Femur (tissue), 1 donor: ENCODE measurements around the gene NHERF1.

Source experiments
- DNase-seq: peaks from one replicate; pipeline ENCODE4 v3.0.0-alpha.2; 2017

The NHERF1 gene

DNA sequence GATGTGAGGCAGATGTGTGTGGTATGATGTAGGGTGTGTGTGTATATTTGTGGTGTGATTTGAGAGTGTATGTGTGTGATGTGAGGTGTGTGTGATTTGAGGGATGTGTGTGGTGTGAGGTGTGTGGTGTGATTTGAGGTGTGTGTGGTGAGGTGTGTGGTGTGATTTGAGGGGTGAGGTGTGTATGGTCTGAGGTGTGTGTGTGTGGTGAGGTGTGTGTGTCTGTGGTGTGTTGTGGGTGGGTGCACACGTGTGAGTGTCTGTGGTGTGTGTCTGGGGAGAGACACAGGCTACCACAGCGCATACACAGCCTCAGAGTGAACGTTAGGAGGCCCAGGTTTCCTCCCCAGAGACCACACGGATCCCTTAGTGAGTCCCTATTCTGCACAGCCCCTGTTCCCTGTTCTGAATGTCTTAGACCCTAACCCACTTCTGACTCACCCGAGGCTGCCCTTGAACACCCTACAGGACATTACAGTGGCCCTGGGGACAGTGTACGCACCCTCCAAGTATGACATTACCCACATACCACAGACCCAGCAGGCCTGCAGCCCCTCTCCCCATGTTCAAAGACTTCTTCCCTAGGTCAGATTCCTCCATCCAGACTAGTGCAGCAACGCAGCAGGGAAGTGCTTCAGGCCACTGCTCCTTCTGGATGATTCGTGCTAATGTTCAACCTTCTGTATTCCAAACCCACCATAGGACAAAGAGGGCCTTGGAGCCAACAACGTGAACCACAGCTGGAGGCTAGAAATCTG lies 14.9 kb upstream of the NHERF1 start:
- DNase-seq: no peak

DNA sequence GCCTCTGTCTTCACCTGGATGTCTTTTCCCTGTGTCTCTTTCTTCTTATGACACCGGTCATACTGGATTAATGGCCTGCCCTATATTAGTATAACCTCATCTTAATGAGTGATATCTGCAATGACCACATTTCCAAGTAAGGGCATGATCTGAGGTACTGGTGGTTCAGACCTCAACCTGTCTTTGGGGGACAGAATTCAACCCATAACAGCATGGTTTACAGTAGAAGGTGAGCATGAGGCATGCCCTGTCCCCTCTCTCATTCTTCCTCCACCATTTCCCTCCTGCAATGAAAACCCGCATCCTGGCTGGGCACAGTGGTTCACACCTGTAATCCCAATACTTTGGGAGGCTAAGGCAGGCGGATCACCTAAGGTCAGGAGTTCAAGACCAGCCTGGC lies 14.2 kb upstream of the NHERF1 start:
- DNase-seq: no peak

DNA sequence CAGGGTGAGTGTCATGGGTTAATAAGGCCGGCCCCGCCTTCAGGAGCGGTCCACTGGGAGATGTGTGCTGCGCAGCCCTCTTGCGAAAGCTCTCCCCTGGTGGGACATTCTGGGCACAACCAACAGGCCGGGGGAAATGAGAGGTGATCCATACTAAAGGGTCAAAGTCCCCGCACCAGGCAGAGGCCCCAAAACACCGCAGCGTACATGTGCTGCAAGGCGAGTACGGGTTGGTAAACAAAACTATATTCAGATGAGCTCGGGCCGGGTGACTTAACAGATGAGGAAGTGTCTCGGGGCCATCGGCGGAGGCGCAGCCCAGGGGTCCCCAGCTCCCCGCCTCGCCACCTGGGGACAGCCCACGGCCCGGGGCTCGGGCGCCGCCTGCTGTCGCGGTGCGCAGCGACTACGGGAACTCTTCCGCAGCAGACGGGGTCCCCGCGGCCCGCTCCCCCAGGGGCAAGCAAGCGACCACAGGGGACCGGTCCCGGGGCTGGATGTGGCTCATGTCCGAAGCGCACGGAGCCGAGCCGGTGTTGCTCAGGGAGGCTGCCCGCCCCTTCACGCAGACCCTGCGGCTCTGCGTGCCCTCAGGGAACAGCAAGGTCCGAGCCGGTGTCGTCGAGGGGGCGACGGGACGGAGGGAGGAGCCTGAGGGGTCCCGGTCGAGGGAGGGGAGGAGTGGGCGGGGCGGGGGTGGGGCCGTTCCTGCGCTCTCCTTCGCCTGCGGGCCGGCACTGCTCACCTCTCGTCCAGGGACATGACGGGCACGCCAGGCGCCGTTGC lies 11.7 kb upstream of the NHERF1 start, which contains the start of gene RAB37:
Gene RAB37 (plus strand): TSS at position 744 of the 786 bp plus-strand sequence. CDS start 17 bp downstream, at position 761.
- DNase-seq: no peak

DNA sequence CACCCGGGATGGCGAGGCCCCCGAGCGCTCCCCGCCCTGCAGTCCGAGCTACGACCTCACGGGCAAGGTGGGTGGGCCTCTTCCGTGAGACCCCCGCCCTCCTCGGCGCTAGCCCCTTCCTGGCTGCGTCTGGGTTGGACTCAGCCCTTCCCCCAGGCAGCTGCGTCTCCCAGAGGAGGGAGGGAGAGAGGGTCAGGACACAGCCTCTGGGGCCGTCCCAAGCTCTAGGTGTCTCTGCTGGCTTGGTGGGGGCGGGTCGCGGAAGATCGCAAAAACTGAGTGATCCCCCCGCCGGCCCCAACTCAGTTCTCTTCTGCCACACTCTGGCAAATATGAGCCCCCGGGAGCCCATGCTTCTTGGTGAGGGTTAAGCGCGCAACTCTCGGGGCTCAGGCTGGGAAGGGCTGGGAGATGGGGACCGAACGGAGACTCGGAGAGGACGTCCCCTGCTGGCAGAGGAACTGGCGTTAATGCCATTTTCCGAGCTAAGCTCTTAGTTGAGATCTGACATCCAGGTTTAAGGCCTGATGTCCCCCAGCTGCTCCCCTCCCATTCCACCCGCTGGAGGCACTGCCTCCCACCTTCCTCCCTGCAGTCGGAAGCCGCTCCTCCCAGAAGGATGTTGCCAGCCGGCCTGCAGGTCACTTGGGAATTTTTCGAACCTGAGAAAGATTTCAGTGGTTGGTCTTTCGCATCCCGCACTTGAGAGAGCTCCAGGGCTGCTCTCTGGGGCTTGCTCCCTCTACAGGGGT lies 11.0 kb upstream of the NHERF1 start:
- no peak for DNase-seq

DNA sequence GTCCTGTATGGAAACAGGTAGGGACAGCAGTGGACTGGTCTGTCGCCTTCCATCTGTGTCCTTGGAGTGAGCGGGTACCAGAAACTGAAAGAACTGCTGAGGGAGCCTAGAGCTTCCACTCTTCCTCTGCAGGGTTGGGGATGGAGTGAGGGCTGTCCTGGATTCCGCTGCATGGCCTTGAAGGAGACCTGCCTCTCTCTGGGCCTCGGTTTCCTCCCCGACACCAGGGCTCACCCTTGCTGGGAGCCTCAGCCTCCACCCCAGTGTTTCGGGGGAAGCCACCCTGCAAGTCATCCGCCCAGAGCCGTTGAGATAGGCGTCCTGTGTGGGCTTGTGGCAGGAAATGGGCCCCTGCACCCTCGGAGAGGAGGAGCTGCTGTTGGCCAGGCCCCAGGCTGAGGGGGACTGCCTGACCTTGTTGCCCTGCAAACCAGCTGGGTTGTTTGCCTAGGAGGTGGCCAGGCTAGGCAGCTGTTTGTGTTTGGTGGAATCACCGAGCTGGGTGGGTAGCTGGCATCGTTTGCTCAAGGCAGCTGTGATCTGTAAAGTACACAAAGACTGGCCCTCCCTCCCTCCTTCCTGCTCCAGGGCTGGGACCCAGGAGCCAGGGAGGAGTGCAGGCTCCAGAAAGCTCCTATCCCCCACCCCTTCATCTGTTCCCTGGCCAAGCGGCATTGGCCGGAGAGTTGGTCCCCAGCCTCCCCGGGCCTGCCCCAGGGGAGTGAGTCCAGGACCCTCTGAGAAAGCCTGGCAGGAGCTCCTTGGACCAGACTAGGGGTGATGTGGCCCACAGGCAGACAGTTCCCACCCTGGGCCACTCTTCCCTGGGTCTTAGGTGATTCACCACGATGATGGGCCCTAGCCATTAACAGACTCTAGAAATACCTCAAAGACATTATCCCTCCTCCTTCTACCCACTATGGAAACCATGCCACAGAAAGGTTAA lies 10.1 kb upstream of the NHERF1 start:
- DNase-seq: peak; percentile 65

DNA sequence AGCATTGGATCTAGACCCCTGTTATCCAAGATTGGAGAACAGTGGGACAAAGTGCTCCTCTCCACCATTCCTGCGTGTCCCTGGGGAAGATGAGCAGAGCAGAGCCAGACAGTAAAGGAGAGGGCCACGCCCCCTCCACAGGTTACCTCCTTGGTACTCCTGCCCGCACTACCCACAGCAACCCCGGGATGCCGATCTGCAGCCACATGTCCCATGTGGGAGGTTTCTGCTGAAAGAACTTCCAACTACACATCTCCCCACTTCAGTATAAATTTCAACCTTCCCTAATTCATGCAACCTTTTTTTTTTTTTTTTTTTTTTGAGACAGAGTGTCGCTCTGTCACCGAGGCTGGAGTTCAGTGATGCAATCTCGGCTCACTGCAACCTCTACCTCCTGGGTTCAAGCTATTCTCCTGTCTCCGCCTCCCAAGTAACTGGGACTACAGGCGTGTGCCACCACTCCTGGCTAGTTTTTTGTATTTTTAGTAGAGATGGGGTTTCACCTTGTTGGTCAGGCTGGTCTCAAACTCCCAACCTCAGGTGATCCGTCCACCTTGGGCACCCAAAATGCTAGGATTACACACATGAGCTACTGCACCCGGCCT lies 9.1 kb upstream of the NHERF1 start:
- DNase-seq: no peak

DNA sequence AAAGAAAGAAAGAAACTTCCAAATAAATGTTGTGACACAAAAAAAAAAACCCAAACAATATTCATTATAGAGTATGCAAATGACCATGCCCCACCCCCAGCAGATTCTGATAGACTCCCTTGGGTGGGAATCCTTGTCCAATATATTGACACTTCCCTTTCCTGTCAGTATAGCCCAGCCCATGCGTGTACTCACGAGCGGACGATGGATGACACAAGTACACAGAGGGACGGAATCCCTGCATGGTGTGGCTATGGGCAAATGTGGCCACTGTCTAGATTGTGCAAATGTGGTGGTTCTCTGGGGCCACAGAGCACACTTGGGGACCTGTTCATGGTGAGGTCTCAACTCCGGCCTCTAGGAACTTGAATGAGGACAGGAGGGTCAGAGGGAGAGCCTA lies 8.3 kb upstream of the NHERF1 start:
- DNase-seq: no peak

DNA sequence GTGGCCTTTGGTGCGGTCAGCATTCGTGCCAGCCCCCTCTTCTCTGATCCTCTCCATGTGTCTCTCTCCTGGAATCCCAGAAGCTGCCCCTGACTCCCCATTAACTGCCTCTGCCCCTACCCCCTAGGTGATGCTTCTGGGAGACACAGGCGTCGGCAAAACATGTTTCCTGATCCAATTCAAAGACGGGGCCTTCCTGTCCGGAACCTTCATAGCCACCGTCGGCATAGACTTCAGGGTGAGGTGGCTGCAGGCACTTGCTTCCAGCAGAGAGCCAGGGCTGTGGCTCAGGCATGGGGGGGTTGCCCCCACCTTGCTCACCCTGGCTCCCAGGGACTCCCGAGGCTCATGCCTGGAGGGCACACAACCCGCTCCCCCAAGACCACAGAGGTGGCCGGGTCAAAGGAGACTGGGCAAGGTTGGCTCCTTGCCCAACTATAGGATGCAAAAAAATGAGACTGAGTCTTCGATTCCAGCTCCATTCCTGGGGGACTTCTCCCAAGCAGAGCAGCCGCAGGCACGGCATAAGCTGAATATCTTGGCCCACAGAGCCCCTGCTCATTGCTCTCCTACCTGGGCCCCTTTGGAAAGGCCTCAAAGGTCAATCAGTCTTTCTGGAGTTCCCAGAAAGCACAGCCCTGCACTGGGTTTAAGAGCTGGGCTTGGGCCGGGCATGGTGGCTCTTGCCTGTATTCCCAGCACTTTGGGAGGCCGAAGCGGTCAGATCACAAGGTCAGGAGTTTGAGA lies 7.6 kb upstream of the NHERF1 start:
- DNase-seq: no peak

DNA sequence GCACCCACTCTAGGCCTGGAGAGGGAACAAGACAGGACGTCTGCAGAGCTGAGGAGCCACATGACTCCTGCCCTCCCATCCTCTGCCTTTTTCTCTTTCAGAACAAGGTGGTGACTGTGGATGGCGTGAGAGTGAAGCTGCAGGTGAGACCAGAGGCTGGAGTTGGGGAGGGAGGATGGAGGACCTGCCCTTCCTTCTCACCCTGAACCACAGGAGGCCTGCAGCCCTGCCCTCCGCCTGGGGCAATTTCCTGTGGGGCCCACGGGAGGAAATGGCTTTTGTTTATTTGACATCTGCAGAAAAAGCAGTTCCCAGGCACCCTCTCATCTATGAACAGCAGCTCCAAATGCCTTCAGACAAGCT lies 6.3 kb upstream of the NHERF1 start:
- no peak for DNase-seq

DNA sequence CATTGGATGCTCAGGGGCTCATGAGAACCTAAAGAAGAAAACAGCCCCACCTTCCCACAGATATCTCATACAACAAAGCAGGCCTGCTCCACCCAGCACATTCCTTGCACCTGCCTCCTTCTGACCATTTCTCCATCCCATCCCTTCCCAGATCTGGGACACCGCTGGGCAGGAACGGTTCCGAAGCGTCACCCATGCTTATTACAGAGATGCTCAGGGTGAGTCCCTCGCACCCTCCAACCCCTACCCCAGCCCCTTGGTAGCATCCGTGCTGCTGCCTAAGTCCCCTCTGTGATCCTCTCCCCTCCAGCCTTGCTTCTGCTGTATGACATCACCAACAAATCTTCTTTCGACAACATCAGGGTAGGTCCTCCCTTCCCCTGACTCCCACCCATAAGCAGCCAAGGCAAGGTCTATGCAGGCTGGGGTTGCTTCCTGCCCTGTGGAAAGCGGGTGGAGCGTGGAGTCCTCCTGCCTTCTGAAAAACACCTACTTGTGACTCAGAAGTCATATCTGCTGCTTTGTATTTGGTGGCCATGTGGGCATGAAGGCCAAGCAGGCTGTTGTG lies 5.4 kb upstream of the NHERF1 start:
- DNase-seq: no peak

DNA sequence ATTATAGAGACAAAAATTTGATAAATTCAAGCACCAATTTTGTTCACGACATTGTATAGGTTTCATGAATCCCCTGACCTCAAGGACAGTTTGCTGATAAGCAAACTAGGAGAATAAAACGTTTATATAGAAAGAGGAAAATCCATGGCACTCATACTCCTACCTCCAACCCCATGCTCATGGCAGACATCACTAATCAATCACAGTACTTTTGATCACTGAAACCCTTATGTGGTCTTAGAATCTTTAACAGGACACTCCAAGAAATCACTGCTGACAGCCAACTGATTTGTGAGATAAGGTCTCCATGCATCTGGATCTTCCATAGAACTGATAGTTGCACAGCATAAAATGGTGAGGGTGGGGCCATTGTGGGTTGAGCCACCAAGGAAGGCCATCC lies 4.7 kb upstream of the NHERF1 start:
- DNase-seq: no peak

DNA sequence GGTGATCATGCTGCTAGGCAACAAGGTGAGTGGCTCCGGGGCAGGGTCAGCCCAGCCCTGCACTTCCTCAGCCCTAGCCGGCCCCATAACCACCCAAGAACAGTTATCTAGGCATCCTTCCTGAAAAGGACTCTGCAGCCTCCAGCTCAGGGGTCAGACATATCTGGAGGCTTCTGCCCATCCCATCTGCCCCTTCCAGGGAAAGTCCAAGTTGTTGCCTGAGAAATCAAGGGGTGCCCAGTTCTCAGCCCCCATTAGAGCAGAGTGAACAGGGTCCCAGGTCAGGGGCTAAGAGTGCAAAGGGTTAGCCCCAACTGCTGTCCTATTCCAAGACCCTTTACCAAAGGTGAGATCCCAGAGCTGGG lies 4.1 kb upstream of the NHERF1 start:
- DNase-seq: no peak

DNA sequence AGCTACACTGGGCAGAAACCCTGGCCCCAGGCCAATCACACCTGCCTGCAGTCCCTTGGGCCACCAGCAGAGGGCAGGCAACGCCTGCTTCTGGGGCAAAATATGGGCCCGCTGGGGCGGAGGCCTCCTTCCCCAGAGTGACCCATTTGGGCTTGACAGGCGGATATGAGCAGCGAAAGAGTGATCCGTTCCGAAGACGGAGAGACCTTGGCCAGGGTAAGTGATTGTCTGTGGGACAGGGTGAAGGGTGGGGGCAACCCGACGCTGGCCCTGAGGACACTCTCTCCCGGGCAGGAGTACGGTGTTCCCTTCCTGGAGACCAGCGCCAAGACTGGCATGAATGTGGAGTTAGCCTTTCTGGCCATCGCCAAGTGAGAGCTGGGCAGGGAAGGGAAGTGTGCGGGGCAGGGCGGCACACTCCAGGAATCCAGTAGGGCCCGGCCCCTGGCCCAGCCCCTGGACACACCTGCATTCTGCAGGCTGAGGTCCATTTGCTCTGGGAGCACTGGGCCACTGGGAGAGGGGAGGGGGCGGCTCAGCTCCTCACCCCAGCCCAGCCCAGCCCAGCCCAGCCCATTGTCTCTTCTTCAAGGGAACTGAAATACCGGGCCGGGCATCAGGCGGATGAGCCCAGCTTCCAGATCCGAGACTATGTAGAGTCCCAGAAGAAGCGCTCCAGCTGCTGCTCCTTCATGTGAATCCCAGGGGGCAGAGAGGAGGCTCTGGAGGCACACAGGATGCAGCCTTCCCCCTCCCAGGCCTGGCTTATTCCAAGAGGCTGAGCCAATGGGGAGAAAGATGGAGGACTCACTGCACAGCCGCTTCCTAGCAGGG lies 3.5 kb upstream of the NHERF1 start:
- peak; percentile 79 for DNase-seq

DNA sequence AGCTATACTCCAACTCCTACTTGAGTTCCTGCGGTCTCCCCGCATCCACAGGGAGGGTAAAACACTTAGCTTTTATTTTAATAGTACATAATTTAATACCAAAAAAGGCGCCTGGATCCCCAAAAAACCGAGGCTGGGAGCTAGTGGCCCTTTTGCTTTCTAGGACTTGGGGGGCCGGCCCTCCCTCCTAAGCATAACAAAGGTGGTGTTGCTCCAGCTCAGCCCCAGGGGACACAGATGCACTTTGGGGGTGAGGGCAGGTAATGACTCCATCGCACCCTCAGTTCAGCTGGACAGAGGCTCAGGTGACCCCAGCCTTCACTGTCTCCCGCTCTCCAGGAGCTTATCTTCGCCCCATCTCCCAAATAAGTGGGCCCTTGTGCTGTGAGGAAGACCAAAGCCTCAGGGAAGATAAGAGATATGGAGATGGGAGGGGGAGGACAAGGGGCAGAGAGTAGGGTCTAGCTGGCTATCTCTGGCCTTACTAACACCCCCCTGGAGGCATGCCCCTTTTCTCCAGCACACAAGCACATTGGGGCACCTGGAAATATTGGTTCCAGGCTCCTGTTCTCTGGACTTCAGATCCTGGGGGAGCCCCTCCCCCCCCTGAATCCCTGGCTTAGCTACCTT lies 2.8 kb upstream of the NHERF1 start:
- no peak for DNase-seq

DNA sequence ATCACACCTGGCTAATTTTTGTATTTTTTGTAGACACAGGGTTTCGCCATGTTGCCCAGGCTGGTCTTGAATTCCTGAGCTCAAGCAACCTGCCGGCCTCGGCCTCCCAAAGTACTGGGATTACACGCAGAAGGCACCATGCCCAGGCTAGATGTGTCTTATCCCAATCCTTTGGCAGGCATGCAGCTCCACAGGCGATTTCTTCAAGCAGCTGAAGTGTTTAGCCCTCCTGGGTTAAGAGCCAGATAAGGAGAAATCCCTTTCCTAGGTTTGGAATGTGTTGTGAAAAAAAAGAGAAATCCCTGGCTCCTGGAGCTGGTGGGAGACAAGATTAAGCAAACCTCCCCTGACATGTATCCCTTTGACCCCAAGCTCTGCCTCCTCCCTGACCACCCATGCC lies 2.1 kb upstream of the NHERF1 start:
- no peak for DNase-seq

DNA sequence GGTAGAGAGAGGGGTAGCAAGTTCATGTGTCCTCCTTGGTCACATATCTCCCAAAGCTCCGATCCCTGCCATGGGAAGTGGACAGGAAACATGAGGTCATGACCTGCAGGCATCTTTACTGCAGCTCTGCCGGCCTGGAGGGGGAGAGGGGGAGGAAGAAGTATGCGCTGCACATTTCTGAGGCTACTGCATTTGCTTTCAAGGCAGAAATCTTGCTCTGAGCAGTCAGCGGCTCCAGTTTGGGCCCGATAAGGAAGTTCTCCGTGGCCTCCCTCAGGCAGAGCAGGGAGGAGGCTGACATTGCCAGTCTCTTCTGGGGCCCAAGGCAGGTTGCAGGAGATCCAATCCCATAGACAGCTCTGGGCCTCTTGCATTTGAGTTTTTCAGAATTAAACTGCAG lies 1.5 kb upstream of the NHERF1 start:
- DNase-seq: no peak

DNA sequence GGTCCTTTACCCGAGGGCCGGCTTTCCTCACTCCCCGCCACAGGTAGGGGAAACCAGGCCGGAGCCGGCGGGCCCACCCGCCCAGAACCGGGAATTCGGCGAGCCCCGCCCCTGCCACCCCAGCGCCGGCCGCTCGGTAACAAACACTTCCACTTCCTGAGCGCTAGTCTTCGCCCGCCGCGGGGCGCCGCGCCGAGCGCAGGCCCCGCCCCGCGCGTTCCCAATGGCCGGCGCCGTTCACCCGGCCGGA lies 224 bp upstream of the NHERF1 start:
- DNase-seq: no peak

DNA sequence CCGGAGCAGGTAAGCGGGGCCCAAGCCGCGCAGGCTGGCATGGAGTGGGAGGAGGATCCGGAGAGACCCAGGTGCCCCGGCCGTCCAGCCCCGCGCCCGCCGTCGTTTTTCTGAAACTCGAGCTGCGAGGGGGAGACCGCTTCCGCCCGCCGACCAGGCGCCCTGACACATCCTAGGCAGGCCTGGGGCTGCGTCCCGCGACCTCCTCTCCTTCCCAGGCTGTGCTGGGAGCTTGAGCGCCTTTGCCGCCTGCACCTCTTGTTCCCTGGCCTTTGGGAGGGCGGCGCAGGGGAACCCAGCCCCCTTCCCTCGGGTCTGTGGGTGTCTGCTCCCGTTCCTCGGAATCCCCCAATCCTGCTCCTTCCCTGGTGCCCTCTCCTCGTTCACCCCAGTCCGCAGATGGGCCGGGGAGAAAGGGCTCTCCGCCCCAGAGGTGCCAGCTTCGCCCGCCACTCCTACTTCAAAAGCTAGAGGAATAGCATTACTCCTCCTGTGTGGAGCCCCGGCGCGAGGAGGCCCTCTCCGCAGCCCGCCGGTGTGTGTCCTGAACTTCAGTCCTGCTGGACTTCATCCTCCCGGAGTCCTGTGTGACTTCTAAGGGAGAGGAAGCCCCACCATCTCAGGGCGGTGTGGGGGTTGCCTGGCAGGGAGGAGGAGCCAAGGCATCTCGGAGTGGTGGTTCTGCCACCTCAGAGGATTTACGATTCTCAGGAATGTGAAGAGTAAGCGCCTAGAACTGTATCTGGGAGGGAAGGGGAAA lies 1.0 kb downstream of the NHERF1 start:
- DNase-seq: no peak

DNA sequence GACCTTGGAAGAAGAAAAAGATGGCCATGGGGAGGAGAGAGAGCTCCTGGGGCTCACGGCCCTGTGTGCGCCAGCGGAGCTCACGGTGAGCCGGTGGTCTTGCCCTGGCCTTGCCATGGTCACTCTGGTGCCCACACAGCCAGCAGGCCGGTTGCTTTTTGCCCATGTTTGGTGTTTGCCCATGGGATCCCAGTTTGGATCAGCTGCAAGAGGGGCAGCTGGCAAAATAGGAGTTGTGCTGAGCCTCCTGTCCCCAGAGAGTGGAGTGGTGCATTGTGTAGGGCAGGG lies 1.6 kb downstream of the NHERF1 start:
- no peak for DNase-seq
